HEK293 (cell line): ENCODE results near the gene IL17C.

Experiments used
- GFI1B ChIP-seq: fragments of 450-650 bp; formaldehyde crosslinking; IDR thresholded peaks from 2 replicates; pipeline ENCODE4 v1.5.1; 2016; ENCODE audit warnings: missing biosample characterization, missing genetic modification characterization
- MZF1 ChIP-seq: fragments of 450-650 bp; formaldehyde crosslinking; IDR thresholded peaks from 2 replicates; pipeline ENCODE4 v1.5.1; 2017; ENCODE audit warnings: missing biosample characterization, missing genetic modification characterization, borderline replicate concordance
- YY1 ChIP-seq: fragments of 450-650 bp; formaldehyde crosslinking; IDR thresholded peaks from 2 replicates; pipeline ENCODE4 v1.5.1; 2018; ENCODE audit warnings: missing biosample characterization, missing genetic modification characterization
- ZNF121 ChIP-seq: fragments of 450-650 bp; formaldehyde crosslinking; IDR thresholded peaks from 2 replicates; pipeline ENCODE4 v1.5.1; 2016; ENCODE audit warnings: missing biosample characterization, missing genetic modification characterization
- ZNF184 ChIP-seq: fragments of 450-650 bp; IDR thresholded peaks from 2 replicates; pipeline ENCODE4 v1.5.1; 2018; ENCODE audit warnings: missing biosample characterization, mild to moderate bottlenecking, missing genetic modification characterization
- ZNF274 ChIP-seq, 2 experiments: fragments of 200-500 bp in 1 of 2; fragments of 450-650 bp in 1 of 2; sonication (Bioruptor generic) in 1 of 2; formaldehyde crosslinking in 1 of 2; IDR thresholded peaks; 2 replicates each; pipeline versions ENCODE4 v1.5.1 to v1.6.1; 2014 to 2016; ENCODE audit warnings: borderline replicate concordance in 1 of 2, inconsistent platforms in 1 of 2, low read length in 1 of 2, missing biosample characterization in 1 of 2, missing genetic modification characterization in 1 of 2
- ZNF548 ChIP-seq: fragments of 450-650 bp; formaldehyde crosslinking; IDR thresholded peaks from 2 replicates; pipeline ENCODE4 v1.5.1; 2016; ENCODE audit warnings: missing biosample characterization, missing genetic modification characterization
- TF ChIP-seq, protein P1 (sequence below): fragments of 450-650 bp; formaldehyde crosslinking; IDR thresholded peaks from 2 replicates; pipeline ENCODE4 v1.5.1; 2016; ENCODE audit warnings: missing biosample characterization, missing genetic modification characterization
- TF ChIP-seq, protein P2 (sequence below): fragments of 450-650 bp; formaldehyde crosslinking; IDR thresholded peaks from 2 replicates; pipeline ENCODE4 v1.5.1; 2016; ENCODE audit warnings: missing biosample characterization, missing genetic modification characterization
- TF ChIP-seq, protein P3 (sequence below): fragments of 450-650 bp; formaldehyde crosslinking; IDR thresholded peaks from 2 replicates; pipeline ENCODE4 v1.5.1; 2016; ENCODE audit warnings: missing biosample characterization, missing genetic modification characterization
- TF ChIP-seq, protein P4 (sequence below): fragments of 450-650 bp; formaldehyde crosslinking; IDR thresholded peaks from 2 replicates; pipeline ENCODE4 v1.5.1; 2016; ENCODE audit warnings: missing biosample characterization, missing genetic modification characterization
- TF ChIP-seq, protein P5 (sequence below): sonication (generic); formaldehyde crosslinking; IDR thresholded peaks from 2 replicates; pipeline ENCODE4 v1.8.1; 2022; ENCODE audit warnings: mild to moderate bottlenecking, moderate library complexity, missing genetic modification reagents

DNA sequence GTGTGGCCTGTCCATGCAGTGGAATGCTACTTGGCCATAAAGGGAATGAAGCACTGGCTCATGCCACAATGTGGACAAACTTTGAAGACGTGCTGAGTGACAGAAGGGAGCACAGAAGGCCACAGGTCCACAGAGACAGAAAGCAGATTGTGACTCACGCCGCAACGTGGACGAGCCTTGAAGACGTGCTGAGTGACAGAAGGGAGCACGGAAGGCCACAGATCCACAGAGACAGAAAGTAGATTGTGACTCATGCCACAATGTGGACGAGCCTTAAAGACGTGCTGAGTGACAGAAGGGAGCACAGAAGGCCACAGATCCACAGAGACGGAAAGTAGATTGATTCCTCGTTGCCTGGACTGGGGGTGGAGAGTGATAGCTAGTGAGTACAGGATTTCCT lies 48.9 kb upstream of the IL17C start:
- no peak for TF ChIP-seq ZNF121 (tag by site-specific recombination)
- TF ChIP-seq, protein P1, sequence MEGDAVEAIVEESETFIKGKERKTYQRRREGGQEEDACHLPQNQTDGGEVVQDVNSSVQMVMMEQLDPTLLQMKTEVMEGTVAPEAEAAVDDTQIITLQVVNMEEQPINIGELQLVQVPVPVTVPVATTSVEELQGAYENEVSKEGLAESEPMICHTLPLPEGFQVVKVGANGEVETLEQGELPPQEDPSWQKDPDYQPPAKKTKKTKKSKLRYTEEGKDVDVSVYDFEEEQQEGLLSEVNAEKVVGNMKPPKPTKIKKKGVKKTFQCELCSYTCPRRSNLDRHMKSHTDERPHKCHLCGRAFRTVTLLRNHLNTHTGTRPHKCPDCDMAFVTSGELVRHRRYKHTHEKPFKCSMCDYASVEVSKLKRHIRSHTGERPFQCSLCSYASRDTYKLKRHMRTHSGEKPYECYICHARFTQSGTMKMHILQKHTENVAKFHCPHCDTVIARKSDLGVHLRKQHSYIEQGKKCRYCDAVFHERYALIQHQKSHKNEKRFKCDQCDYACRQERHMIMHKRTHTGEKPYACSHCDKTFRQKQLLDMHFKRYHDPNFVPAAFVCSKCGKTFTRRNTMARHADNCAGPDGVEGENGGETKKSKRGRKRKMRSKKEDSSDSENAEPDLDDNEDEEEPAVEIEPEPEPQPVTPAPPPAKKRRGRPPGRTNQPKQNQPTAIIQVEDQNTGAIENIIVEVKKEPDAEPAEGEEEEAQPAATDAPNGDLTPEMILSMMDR, result no peak
- TF ChIP-seq, protein P2, sequence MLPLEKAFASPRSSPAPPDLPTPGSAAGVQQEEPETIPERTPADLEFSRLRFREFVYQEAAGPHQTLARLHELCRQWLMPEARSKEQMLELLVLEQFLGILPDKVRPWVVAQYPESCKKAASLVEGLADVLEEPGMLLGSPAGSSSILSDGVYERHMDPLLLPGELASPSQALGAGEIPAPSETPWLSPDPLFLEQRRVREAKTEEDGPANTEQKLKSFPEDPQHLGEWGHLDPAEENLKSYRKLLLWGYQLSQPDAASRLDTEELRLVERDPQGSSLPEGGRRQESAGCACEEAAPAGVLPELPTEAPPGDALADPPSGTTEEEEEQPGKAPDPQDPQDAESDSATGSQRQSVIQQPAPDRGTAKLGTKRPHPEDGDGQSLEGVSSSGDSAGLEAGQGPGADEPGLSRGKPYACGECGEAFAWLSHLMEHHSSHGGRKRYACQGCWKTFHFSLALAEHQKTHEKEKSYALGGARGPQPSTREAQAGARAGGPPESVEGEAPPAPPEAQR (tag by site-specific recombination), result no peak
- no peak for TF ChIP-seq ZNF184 (tag by site-specific recombination)
- TF ChIP-seq, protein P3, sequence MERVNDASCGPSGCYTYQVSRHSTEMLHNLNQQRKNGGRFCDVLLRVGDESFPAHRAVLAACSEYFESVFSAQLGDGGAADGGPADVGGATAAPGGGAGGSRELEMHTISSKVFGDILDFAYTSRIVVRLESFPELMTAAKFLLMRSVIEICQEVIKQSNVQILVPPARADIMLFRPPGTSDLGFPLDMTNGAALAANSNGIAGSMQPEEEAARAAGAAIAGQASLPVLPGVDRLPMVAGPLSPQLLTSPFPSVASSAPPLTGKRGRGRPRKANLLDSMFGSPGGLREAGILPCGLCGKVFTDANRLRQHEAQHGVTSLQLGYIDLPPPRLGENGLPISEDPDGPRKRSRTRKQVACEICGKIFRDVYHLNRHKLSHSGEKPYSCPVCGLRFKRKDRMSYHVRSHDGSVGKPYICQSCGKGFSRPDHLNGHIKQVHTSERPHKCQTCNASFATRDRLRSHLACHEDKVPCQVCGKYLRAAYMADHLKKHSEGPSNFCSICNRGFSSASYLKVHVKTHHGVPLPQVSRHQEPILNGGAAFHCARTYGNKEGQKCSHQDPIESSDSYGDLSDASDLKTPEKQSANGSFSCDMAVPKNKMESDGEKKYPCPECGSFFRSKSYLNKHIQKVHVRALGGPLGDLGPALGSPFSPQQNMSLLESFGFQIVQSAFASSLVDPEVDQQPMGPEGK (tag by site-specific recombination), result no peak
- TF ChIP-seq GFI1B (tag by site-specific recombination), result no peak
- no peak for TF ChIP-seq ZNF548
- TF ChIP-seq, protein P4, sequence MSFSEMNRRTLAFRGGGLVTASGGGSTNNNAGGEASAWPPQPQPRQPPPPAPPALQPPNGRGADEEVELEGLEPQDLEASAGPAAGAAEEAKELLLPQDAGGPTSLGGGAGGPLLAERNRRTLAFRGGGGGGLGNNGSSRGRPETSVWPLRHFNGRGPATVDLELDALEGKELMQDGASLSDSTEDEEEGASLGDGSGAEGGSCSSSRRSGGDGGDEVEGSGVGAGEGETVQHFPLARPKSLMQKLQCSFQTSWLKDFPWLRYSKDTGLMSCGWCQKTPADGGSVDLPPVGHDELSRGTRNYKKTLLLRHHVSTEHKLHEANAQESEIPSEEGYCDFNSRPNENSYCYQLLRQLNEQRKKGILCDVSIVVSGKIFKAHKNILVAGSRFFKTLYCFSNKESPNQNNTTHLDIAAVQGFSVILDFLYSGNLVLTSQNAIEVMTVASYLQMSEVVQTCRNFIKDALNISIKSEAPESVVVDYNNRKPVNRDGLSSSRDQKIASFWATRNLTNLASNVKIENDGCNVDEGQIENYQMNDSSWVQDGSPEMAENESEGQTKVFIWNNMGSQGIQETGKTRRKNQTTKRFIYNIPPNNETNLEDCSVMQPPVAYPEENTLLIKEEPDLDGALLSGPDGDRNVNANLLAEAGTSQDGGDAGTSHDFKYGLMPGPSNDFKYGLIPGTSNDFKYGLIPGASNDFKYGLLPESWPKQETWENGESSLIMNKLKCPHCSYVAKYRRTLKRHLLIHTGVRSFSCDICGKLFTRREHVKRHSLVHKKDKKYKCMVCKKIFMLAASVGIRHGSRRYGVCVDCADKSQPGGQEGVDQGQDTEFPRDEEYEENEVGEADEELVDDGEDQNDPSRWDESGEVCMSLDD, result no peak
- no peak for TF ChIP-seq ZNF274 (IDR thresholded peaks at IDR 0.05; ENCODE audit: low read length)
- no peak for TF ChIP-seq ZNF274 (tag by site-specific recombination; IDR thresholded peaks at IDR 0.05; ENCODE audit: borderline replicate concordance)
- TF ChIP-seq, protein P5, sequence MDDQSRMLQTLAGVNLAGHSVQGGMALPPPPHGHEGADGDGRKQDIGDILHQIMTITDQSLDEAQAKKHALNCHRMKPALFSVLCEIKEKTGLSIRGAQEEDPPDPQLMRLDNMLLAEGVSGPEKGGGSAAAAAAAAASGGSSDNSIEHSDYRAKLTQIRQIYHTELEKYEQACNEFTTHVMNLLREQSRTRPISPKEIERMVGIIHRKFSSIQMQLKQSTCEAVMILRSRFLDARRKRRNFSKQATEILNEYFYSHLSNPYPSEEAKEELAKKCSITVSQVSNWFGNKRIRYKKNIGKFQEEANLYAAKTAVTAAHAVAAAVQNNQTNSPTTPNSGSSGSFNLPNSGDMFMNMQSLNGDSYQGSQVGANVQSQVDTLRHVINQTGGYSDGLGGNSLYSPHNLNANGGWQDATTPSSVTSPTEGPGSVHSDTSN, result no peak
- no peak for TF ChIP-seq YY1 (tag by site-specific recombination)
- no peak for TF ChIP-seq MZF1
